K562 (cell line): ENCODE data around the gene PIAS3. TPM values are rescaled to one million over a fixed set of nuclear protein-coding genes. Genes with fewer than 3 reads are reported as not detected.

Source experiments
- CAMTA2 ChIP-seq: fragments of 250-450 bp; sonication (Bioruptor Pico); conservative IDR thresholded peaks from 2 replicates; pipeline ENCODE4 v1.5.1; 2022
- CBFB ChIP-seq: sonication (generic); formaldehyde crosslinking; IDR thresholded peaks from 2 replicates; pipeline ENCODE4 v1.4.0; 2020; ENCODE audit warnings: mild to moderate bottlenecking, missing genetic modification reagents
- DPF2 ChIP-seq: fragments of 450-650 bp; IDR thresholded peaks from 2 replicates; pipeline ENCODE4 v1.6.1; 2016
- ERF ChIP-seq: fragments of 450-650 bp; formaldehyde crosslinking; IDR thresholded peaks from 2 replicates; pipeline ENCODE4 v1.4.0; 2020; ENCODE audit warnings: mild to moderate bottlenecking, mixed read lengths
- KAT7 ChIP-seq: sonication (generic); formaldehyde crosslinking; IDR thresholded peaks from 2 replicates; pipeline ENCODE4 v1.8.0; 2022; ENCODE audit warnings: missing genetic modification reagents, mild to moderate bottlenecking, borderline replicate concordance
- KDM1A ChIP-seq, 2 experiments: fragments of 450-650 bp; IDR thresholded peaks; 2 replicates each; pipeline ENCODE4 v1.6.1; 2016; ENCODE audit warnings: mild to moderate bottlenecking in 2 of 2
- KDM5B ChIP-seq: fragments of 200-600 bp; sonication (generic); IDR thresholded peaks from 2 replicates; pipeline ENCODE4 v1.6.1; 2012; ENCODE audit warnings: low read depth, mild to moderate bottlenecking, moderate library complexity, low read length, control low read depth, inconsistent platforms; ENCODE audit not compliant: insufficient replicate concordance
- NCOR1 ChIP-seq: fragments of 450-650 bp; IDR thresholded peaks from 2 replicates; pipeline ENCODE4 v1.6.1; 2016; ENCODE audit warnings: mild to moderate bottlenecking, moderate library complexity
- NFYB ChIP-seq: IDR thresholded peaks from 2 replicates; pipeline ENCODE4 v1.6.1; 2011; ENCODE audit warnings: mild to moderate bottlenecking, moderate library complexity; ENCODE audit not compliant: insufficient read length; ENCODE audit errors: extremely low read depth
- OTX1 ChIP-seq: fragments of 450-650 bp; formaldehyde crosslinking; IDR thresholded peaks from 2 replicates; pipeline ENCODE4 v1.4.0; 2022; ENCODE audit warnings: mild to moderate bottlenecking
- RBBP5 ChIP-seq: fragments of 200-600 bp; sonication (generic); IDR thresholded peaks from 2 replicates; pipeline ENCODE4 v1.6.1; 2012; ENCODE audit warnings: borderline replicate concordance, mild to moderate bottlenecking, low read length, control low read depth, inconsistent platforms; ENCODE audit not compliant: insufficient read depth, poor library complexity, severe bottlenecking
- RBM39 ChIP-seq: fragments of 200-400 bp; formaldehyde crosslinking; optimal IDR thresholded peaks from 2 replicates; pipeline ENCODE3; 2018; ENCODE audit warnings: low read depth, low read length
- TAF9B ChIP-seq: fragments of 450-650 bp; IDR thresholded peaks from 2 replicates; pipeline ENCODE4 v1.6.1; 2018; ENCODE audit warnings: mild to moderate bottlenecking; ENCODE audit not compliant: partially characterized antibody
- ZNF143 ChIP-seq: sonication (generic); formaldehyde crosslinking; IDR thresholded peaks from 2 replicates; pipeline ENCODE4 v1.9.0; 2022; ENCODE audit warnings: mild to moderate bottlenecking, missing genetic modification reagents
- ZNF445 ChIP-seq: fragments of 250-450 bp; sonication (Bioruptor Pico); IDR thresholded peaks from 2 replicates; pipeline ENCODE4 v1.4.0; 2020; ENCODE audit warnings: low read depth, mild to moderate bottlenecking, moderate library complexity
- ZNF764 ChIP-seq: fragments of 250-450 bp; sonication (Bioruptor Pico); IDR thresholded peaks from 2 replicates; pipeline ENCODE4 v1.4.0; 2020; ENCODE audit warnings: low read depth, mild to moderate bottlenecking, moderate library complexity
- polyA plus RNA-seq, 8 experiments: library from polyadenylated mRNA; depleted of rRNA in 4 of 8; stranded (reverse) in 5 of 8; unstranded in 3 of 8; fragments of >200 nt; fragmentation: Nextera tagmentation in 2 of 8; fragmentation: Illumina TruSeq in 1 of 8; extraction: Ambion mirVana in 2 of 8; extraction: Trizol in 1 of 8; gene quantifications; 2 replicates each; pipeline versions ENCODE4 v1.2.1 to v1.2.3, GENCODE V29; 2011 to 2014; ENCODE audit warnings: inconsistent platforms in 1 of 8, missing spikeins in 1 of 8
- total RNA-seq, 7 experiments: library from RNA; depleted of rRNA in 6 of 7; stranded (reverse); fragments of >200 nt in 6 of 7; fragmentation: Illumina TruSeq in 2 of 7; extraction: Trizol in 2 of 7; gene quantifications; 2 replicates each; pipeline versions ENCODE4 v1.2.1 to v1.2.3, GENCODE V29; 2011 to 2021; ENCODE audit warnings: low replicate concordance in 1 of 7
- TF ChIP-seq, protein P1 (sequence below): fragments of 450-650 bp; conservative IDR thresholded peaks from 2 replicates; pipeline ENCODE4 v1.6.1; 2016; ENCODE audit warnings: missing genetic modification characterization, low read depth, mild to moderate bottlenecking, control low read depth, missing compliant biosample characterization
- TF ChIP-seq, protein P2 (sequence below): fragments of 450-650 bp; formaldehyde crosslinking; IDR thresholded peaks from 2 replicates; pipeline ENCODE4 v1.4.0; 2020; ENCODE audit warnings: mild to moderate bottlenecking
- TF ChIP-seq, protein P3 (sequence below), 2 experiments: IDR thresholded peaks; 2 replicates each; pipeline ENCODE4 v1.6.1; 2012; ENCODE audit warnings: improper control_type of control experiment in 2 of 2, low read depth in 2 of 2, low read length in 2 of 2, borderline replicate concordance in 1 of 2
- TF ChIP-seq, protein P4 (sequence below): fragments of 450-650 bp; IDR thresholded peaks from 2 replicates; pipeline ENCODE4 v1.7.1; 2018; ENCODE audit warnings: mild to moderate bottlenecking, low read depth; ENCODE audit not compliant: partially characterized antibody

Gene PIAS3
- total and polyA plus RNA-seq, 9 of the 15 experiments (the other 6 are each of a cell fraction or from before 2014, with no cell fraction given) = 1.1 to 25.6 (median 7.9) TPM

DNA sequence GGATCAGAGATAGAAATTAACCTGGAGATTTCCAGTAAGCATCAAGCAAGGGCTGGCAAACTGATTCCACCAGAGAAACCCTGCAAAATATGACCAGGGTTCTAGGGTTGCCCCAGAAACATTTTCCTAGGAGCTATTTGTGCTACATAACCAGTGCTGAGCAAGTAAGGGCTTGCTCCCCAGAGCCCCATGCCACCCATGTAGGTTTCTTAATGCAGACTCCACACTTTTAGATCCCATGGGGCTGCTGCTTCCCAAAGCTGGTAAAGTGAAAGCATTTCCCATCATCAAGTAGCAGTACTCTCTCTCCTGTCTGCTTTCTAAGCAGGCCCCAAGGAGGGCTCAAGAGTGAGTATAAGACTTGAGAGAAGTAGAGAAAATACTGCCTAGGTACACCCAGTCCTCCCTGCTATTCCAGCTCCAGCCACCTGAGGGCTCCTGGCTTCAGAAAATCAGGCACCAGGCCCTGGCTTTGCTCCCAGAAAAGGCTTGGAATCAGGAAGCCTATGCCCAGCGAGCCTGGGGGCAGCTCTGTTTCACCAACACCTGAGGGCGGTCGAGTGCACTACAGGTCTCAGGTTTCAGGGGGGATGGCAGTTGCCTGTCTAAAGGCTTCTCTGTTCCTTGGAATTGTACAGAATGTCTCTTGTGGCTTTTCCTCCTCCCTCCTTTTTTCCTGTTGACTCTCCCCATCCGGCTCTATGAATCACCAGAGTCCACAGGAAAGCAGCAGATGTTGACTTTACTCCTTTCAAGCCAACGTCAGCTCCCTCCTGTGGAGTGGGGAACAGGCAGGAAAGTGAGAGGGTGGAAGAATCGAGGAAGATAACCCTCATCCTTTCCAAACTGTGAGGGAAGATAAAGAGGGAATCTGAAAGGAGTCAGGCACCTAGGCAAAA lies 33.0 kb upstream of the PIAS3 start (continued):
- TF ChIP-seq OTX1 (CRISPR knock-in tag) (peak; percentile 38; the same call in 1 of the 2 replicates), TAF9B (no peak), CAMTA2 (no peak), RBBP5 (peak; percentile 35), ZNF445 (no peak), NCOR1 (no peak), CBFB (CRISPR knock-in tag) (no peak), DPF2 (peak; percentile 24; the same call in 1 of the 2 replicates), ZNF143 (CRISPR knock-in tag) (no peak), ERF (CRISPR knock-in tag) (no peak), RBM39 (no peak), KDM5B (no peak), NFYB (no peak), KDM1A (IDR thresholded peaks at IDR 0.05) (peak in 1 of 2 experiments; percentile 6; a peak in 1 of 4 replicates), KAT7 (no peak), ZNF764 (CRISPR knock-in tag) (peak; percentile 51; the same call in 1 of the 2 replicates)
- TF ChIP-seq, protein P1, sequence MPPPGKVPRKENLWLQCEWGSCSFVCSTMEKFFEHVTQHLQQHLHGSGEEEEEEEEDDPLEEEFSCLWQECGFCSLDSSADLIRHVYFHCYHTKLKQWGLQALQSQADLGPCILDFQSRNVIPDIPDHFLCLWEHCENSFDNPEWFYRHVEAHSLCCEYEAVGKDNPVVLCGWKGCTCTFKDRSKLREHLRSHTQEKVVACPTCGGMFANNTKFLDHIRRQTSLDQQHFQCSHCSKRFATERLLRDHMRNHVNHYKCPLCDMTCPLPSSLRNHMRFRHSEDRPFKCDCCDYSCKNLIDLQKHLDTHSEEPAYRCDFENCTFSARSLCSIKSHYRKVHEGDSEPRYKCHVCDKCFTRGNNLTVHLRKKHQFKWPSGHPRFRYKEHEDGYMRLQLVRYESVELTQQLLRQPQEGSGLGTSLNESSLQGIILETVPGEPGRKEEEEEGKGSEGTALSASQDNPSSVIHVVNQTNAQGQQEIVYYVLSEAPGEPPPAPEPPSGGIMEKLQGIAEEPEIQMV (tag) = no peak
- TF ChIP-seq, protein P2, sequence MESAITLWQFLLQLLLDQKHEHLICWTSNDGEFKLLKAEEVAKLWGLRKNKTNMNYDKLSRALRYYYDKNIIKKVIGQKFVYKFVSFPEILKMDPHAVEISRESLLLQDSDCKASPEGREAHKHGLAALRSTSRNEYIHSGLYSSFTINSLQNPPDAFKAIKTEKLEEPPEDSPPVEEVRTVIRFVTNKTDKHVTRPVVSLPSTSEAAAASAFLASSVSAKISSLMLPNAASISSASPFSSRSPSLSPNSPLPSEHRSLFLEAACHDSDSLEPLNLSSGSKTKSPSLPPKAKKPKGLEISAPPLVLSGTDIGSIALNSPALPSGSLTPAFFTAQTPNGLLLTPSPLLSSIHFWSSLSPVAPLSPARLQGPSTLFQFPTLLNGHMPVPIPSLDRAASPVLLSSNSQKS (CRISPR knock-in tag) = no peak
- TF ChIP-seq, protein P3, sequence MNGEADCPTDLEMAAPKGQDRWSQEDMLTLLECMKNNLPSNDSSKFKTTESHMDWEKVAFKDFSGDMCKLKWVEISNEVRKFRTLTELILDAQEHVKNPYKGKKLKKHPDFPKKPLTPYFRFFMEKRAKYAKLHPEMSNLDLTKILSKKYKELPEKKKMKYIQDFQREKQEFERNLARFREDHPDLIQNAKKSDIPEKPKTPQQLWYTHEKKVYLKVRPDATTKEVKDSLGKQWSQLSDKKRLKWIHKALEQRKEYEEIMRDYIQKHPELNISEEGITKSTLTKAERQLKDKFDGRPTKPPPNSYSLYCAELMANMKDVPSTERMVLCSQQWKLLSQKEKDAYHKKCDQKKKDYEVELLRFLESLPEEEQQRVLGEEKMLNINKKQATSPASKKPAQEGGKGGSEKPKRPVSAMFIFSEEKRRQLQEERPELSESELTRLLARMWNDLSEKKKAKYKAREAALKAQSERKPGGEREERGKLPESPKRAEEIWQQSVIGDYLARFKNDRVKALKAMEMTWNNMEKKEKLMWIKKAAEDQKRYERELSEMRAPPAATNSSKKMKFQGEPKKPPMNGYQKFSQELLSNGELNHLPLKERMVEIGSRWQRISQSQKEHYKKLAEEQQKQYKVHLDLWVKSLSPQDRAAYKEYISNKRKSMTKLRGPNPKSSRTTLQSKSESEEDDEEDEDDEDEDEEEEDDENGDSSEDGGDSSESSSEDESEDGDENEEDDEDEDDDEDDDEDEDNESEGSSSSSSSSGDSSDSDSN (IDR thresholded peaks at IDR 0.05; ENCODE audit: borderline replicate concordance in 1 of 2, low read depth in 2 of 2, low read length in 2 of 2) = no peak
- TF ChIP-seq, protein P4, sequence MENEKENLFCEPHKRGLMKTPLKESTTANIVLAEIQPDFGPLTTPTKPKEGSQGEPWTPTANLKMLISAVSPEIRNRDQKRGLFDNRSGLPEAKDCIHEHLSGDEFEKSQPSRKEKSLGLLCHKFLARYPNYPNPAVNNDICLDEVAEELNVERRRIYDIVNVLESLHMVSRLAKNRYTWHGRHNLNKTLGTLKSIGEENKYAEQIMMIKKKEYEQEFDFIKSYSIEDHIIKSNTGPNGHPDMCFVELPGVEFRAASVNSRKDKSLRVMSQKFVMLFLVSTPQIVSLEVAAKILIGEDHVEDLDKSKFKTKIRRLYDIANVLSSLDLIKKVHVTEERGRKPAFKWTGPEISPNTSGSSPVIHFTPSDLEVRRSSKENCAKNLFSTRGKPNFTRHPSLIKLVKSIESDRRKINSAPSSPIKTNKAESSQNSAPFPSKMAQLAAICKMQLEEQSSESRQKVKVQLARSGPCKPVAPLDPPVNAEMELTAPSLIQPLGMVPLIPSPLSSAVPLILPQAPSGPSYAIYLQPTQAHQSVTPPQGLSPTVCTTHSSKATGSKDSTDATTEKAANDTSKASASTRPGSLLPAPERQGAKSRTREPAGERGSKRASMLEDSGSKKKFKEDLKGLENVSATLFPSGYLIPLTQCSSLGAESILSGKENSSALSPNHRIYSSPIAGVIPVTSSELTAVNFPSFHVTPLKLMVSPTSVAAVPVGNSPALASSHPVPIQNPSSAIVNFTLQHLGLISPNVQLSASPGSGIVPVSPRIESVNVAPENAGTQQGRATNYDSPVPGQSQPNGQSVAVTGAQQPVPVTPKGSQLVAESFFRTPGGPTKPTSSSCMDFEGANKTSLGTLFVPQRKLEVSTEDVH = peak; percentile 37
